ENCODE results near the gene HAUS6. TPM values are rescaled to one million over a fixed set of nuclear protein-coding genes. Genes with fewer than 3 reads are reported as not detected.

Gene HAUS6
- total and polyA plus RNA-seq, 2 of the 4 experiments (the other 2 are of a cell fraction), result 5.8 to 13.3 TPM

DNA sequence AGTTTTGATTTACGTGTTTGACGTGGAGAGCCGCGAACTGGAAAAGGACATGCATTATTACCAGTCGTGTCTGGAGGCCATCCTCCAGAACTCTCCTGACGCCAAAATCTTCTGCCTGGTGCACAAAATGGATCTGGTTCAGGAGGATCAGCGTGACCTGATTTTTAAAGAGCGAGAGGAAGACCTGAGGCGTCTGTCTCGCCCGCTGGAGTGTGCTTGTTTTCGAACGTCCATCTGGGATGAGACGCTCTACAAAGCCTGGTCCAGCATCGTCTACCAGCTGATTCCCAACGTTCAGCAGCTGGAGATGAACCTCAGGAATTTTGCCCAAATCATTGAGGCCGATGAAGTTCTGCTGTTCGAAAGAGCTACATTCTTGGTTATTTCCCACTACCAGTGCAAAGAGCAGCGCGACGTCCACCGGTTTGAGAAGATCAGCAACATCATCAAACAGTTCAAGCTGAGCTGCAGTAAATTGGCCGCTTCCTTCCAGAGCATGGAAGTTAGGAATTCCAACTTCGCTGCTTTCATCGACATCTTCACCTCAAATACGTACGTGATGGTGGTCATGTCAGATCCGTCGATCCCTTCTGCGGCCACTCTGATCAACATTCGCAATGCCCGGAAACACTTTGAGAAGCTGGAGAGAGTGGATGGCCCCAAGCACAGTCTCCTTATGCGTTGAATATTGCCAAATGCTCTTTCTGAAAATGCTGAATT is 52.6 kb downstream of the HAUS6 start:
- peak overlapping the region; percentile 78 for H2AK5ac ChIP-seq (ENCODE audit: low read depth, low read length)
- no TSS peak for BruUV-seq (replicated peaks)
- in situ Hi-C loops (cut with MboI; ENCODE audit: low sequenced_read_pairs), result loop anchor here (10.0 to 25.0 kb wide), 2 partner anchors 125 to 1513 kb away; no protein-coding TSS in a partner anchor
- intact Hi-C loops (cut with micrococcal nuclease), result loop anchor here (1.0 to 2.0 kb wide), 4 partner anchors 124 to 407 kb away; no protein-coding TSS in a partner anchor
- TF ChIP-seq RAD21 (IDR thresholded peaks at IDR 0.05; ENCODE audit: low read length) (no peak), POLR2A (IDR thresholded peaks at IDR 0.05; ENCODE audit: low read depth, low read length) (no peak), FOS (IDR thresholded peaks at IDR 0.05; ENCODE audit: low read depth, low read length) (no peak), MXI1 (IDR thresholded peaks at IDR 0.05; ENCODE audit: borderline replicate concordance, low read depth, low read length) (peak; percentile 26; the same call in 1 of the 2 replicates), CHD1 (IDR thresholded peaks at IDR 0.05; ENCODE audit: low read depth, low read length) (no peak), RFX5 (IDR thresholded peaks at IDR 0.05; ENCODE audit: low read depth, low read length) (no peak), MAFK (IDR thresholded peaks at IDR 0.05; ENCODE audit: low read depth, low read length) (peak; percentile 72), RCOR1 (IDR thresholded peaks at IDR 0.05; ENCODE audit: insufficient replicate concordance, low read length) (no peak)
- TF ChIP-seq, protein P1, sequence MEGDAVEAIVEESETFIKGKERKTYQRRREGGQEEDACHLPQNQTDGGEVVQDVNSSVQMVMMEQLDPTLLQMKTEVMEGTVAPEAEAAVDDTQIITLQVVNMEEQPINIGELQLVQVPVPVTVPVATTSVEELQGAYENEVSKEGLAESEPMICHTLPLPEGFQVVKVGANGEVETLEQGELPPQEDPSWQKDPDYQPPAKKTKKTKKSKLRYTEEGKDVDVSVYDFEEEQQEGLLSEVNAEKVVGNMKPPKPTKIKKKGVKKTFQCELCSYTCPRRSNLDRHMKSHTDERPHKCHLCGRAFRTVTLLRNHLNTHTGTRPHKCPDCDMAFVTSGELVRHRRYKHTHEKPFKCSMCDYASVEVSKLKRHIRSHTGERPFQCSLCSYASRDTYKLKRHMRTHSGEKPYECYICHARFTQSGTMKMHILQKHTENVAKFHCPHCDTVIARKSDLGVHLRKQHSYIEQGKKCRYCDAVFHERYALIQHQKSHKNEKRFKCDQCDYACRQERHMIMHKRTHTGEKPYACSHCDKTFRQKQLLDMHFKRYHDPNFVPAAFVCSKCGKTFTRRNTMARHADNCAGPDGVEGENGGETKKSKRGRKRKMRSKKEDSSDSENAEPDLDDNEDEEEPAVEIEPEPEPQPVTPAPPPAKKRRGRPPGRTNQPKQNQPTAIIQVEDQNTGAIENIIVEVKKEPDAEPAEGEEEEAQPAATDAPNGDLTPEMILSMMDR (conservative IDR thresholded peaks at IDR 0.05; ENCODE audit: low read depth, low read length), result no peak
- peak; percentile 10 for ATAC-seq (ENCODE audit: low read depth)
- H3K9ac ChIP-seq (ENCODE audit: low read depth, low read length), result peak overlapping the region; percentile 91
- peak overlapping the region; percentile 74 for H3K4me3 ChIP-seq (ENCODE audit: insufficient read depth, low read depth, low read length)
- peak overlapping the region; percentile 35; the same call in 1 of the 2 replicates for H4K5ac ChIP-seq (ENCODE audit: low read depth, low read length)
- POLR2A ChIA-PET (ENCODE audit: unreplicated experiment), result no interaction called here
- no peak overlapping the region for H2BK20ac ChIP-seq (ENCODE audit: low read depth, low read length)
- H3K4ac ChIP-seq (ENCODE audit: low read depth, low read length), result peak overlapping the region; percentile 78
- peak overlapping the region; percentile 97 for H3K4me2 ChIP-seq (ENCODE audit: low read depth, low read length)
- peak overlapping the region; percentile 83 for H3K27ac ChIP-seq (ENCODE audit: insufficient read depth, low read length)
- H4K20me1 ChIP-seq (ENCODE audit: insufficient read depth, low read length), result peaks cover 24% of the 10 kb centered on the region
- peak overlapping the region; percentile 59 for H3K56ac ChIP-seq (ENCODE audit: extremely low read depth, insufficient read depth, low read length)
- H3K36me3 ChIP-seq (ENCODE audit: control insufficient read depth, insufficient read depth, low read length), result no peaks in the 10 kb centered on the region
- peak overlapping the region; percentile 90 for H2AK9ac ChIP-seq (replicated peaks; ENCODE audit: low read depth, low read length, poor library complexity)
- peak overlapping the region; percentile 64 for H2BK5ac ChIP-seq (ENCODE audit: low read depth, low read length, poor library complexity, severe bottlenecking)
- peak overlapping the region; percentile 96 for H2AFZ ChIP-seq (replicated peaks; ENCODE audit: low read length, poor library complexity)
- H2BK120ac ChIP-seq (ENCODE audit: low read depth, low read length), result peak overlapping the region; percentile 10; the same call in 1 of the 2 replicates
- H2BK15ac ChIP-seq (ENCODE audit: low read depth, low read length), result no peak overlapping the region
- H3K4me1 ChIP-seq (ENCODE audit: control insufficient read depth, insufficient read depth, low read length), result peaks cover 2% of the 10 kb centered on the region; the same call in 1 of the 2 replicates
- DNase-seq, result peak; percentile 54
- peaks cover 10 to 29% of the 10 kb centered on the region in 2 experiments; a peak in 3 of 4 replicates for H3K79me1 ChIP-seq (ENCODE audit: low read depth in 1 of 2, low read length in 2 of 2)
- CTCF ChIA-PET, result interaction anchor here (1.4 kb wide), 1 partner anchor 124 kb away, joined by 4 read pairs; no protein-coding TSS in a partner anchor
- H3K27me3 ChIP-seq (ENCODE audit: control insufficient read depth, insufficient read depth, low read length), result no peaks in the 10 kb centered on the region
- H3K9me1 ChIP-seq (ENCODE audit: insufficient read depth, low read length), result 0 out of 2 replicates have a peak, but pooled peaks cover 2% of the 10 kb centered on the region
- no peaks in the 10 kb centered on the region for H3K9me3 ChIP-seq (ENCODE audit: control insufficient read depth, insufficient read depth, low read length)
- H3K14ac ChIP-seq (replicated peaks; ENCODE audit: low read depth, low read length), result peak overlapping the region; percentile 86
- H4K91ac ChIP-seq (ENCODE audit: insufficient read depth, low read depth, low read length), result peak overlapping the region; percentile 77
- 1% methylated on average over 7 of the region's 33 CpGs; no CpG with 5 or more reads in 1 of the 2 experiments for WGBS, 2 experiments (ENCODE audit: extremely low coverage in 2 of 2, insufficient read length in 1 of 2)
- dilution Hi-C loops (cut with HindIII; ENCODE audit: low sequenced_read_pairs, unreplicated experiment), result no loop called here
- H3K23ac ChIP-seq (ENCODE audit: low read depth, low read length), result peak overlapping the region; percentile 93
- peak overlapping the region; percentile 49 for H3K18ac ChIP-seq (ENCODE audit: low read depth, low read length)
- peak overlapping the region; percentile 78 to 94 for H4K8ac ChIP-seq (ENCODE audit: low read depth in 2 of 2, low read length in 2 of 2)

Data from IMR-90 (cell line).